Activated CD8-positive, alpha-beta T cell treated with anti-CD3 and anti-CD28 coated beads for 36 hours (primary cell): Measurements from ENCODE around the gene MPC1. TPM values are rescaled to one million over a fixed set of nuclear protein-coding genes. Genes with fewer than 3 reads are reported as not detected.
"Not testable (repeated sequence)": the region's sequence is repeated elsewhere in the genome, so short reads cannot be mapped to it uniquely, and the experiment has no call there.

Experiments used
- ATAC-seq: fragments of 200-7000 bp; cut with Tn5 transposase; one replicate; pipeline ENCODE4 v1.10.0; 2021; ENCODE audit warnings: mild to moderate bottlenecking, moderate library complexity
- CTCF ChIA-PET: fragments of 350-600 bp; sonication (Branson Sonifier 250); formaldehyde crosslinking; loops from one replicate; lab custom pipeline; 2021; ENCODE audit warnings: antibody characterized with exemption; lab: Charles Lee
- POLR2A ChIA-PET: fragments of 350-600 bp; sonication (Branson Sonifier 250); formaldehyde crosslinking; loops from one replicate; lab custom pipeline; 2021; ENCODE audit warnings: antibody characterized with exemption; lab: Charles Lee
- DNase-seq: peaks from one replicate; pipeline ENCODE4 v3.0.0-alpha.2; 2020
- H3K27ac Mint-ChIP-seq: one replicate; pipeline ENCODE4 v1.8.0; 2021; ENCODE audit warnings: mild to moderate bottlenecking, mixed read lengths
- H3K27me3 Mint-ChIP-seq: one replicate; pipeline ENCODE4 v1.8.0; 2021; ENCODE audit warnings: mixed read lengths
- H3K36me3 Mint-ChIP-seq: one replicate; pipeline ENCODE4 v1.8.0; 2021; ENCODE audit warnings: low read depth, mixed read lengths
- H3K4me1 Mint-ChIP-seq: one replicate; pipeline ENCODE4 v1.8.0; 2021; ENCODE audit warnings: low read depth, mixed read lengths
- H3K4me3 Mint-ChIP-seq: one replicate; pipeline ENCODE4 v1.8.0; 2021; ENCODE audit warnings: mild to moderate bottlenecking, moderate library complexity, mixed read lengths
- H3K9me3 Mint-ChIP-seq: one replicate; pipeline ENCODE4 v1.8.0; 2021; ENCODE audit warnings: mixed read lengths
- CTCF ChIP-seq: fragments of 200-600 bp; IDR thresholded peaks from one replicate; pipeline ENCODE4 v1.8.0; 2022; ENCODE audit warnings: antibody characterized with exemption, mild to moderate bottlenecking
- intact Hi-C: fragments of 100-400 bp; cut with micrococcal nuclease; formaldehyde crosslinking; loops from one replicate; pipeline ENCODE4 v1.10.0; 2022
- total RNA-seq, 2 experiments: library from RNA; stranded (reverse); gene quantifications; one replicate each; pipeline ENCODE4 v1.2.3, GENCODE V29; 2021

The MPC1 gene
- total RNA-seq, 2 experiments from 2014 or later, result 17.4 to 20.3 TPM

GRCh38 chr6:166395778-166396177 is 13.0 kb upstream of the MPC1 start:
- no peaks in the 10 kb centered on the region for H3K9me3 Mint-ChIP-seq
- peaks cover 2% of the 10 kb centered on the region for H3K4me1 Mint-ChIP-seq
- H3K27me3 Mint-ChIP-seq, result no peaks in the 10 kb centered on the region
- POLR2A ChIA-PET, result no interaction called here
- intact Hi-C loops, result no loop called here
- no peak for TF ChIP-seq CTCF
- DNase-seq (no peak), ATAC-seq (no peak)
- H3K27ac Mint-ChIP-seq, result no peak overlapping the region
- no peaks in the 10 kb centered on the region for H3K36me3 Mint-ChIP-seq
- no peak overlapping the region for H3K4me3 Mint-ChIP-seq
- CTCF ChIA-PET, result interaction anchor here (1.1 to 1.3 kb wide), 3 partner anchors 15 to 119 kb away, joined by 3 read pairs; no protein-coding TSS in a partner anchor

GRCh38 chr6:166395351-166395750 is 12.6 kb upstream of the MPC1 start:
- intact Hi-C loops, result no loop called here
- no peaks in the 10 kb centered on the region for H3K27me3 Mint-ChIP-seq
- ATAC-seq, result no peak
- ChIA-PET CTCF (interaction anchor here (1.1 to 1.3 kb wide), 3 partner anchors 14 to 119 kb away, joined by 3 read pairs; no protein-coding TSS in a partner anchor), POLR2A (no interaction called here)
- no peak overlapping the region for H3K27ac Mint-ChIP-seq
- no peaks in the 10 kb centered on the region for H3K9me3 Mint-ChIP-seq
- H3K4me1 Mint-ChIP-seq, result no peaks in the 10 kb centered on the region
- TF ChIP-seq CTCF, result no peak
- no peaks in the 10 kb centered on the region for H3K36me3 Mint-ChIP-seq
- DNase-seq, result no peak
- no peak overlapping the region for H3K4me3 Mint-ChIP-seq

- Mint-ChIP-seq H3K36me3 (no peaks in the 10 kb centered on the region), H3K27ac (no peak overlapping the region), H3K27me3 (no peaks in the 10 kb centered on the region), H3K4me1 (no peaks in the 10 kb centered on the region), H3K4me3 (no peak overlapping the region), H3K9me3 (no peaks in the 10 kb centered on the region)
- ChIA-PET POLR2A (no interaction called here), CTCF (interaction anchor here (1.0 to 1.3 kb wide), 2 partner anchors 13 to 17 kb away, joined by 3 read pairs; no protein-coding TSS in a partner anchor)
- no peak for TF ChIP-seq CTCF
- ATAC-seq (no peak), DNase-seq (no peak)
- intact Hi-C loops, result no loop called here
Measured at GRCh38 chr6:166394036-166394892, 11.5 kb upstream of the MPC1 start.

- DNase-seq (no peak), ATAC-seq (no peak)
- ChIA-PET POLR2A (no interaction called here), CTCF (interaction anchor here (1.4 kb wide), 1 partner anchor 75 kb away, joined by 4 read pairs; no protein-coding TSS in a partner anchor)
- H3K27ac Mint-ChIP-seq, result no peak overlapping the region
- no peaks in the 10 kb centered on the region for H3K27me3 Mint-ChIP-seq
- H3K36me3 Mint-ChIP-seq, result no peaks in the 10 kb centered on the region
- no peaks in the 10 kb centered on the region for H3K9me3 Mint-ChIP-seq
- H3K4me3 Mint-ChIP-seq, result no peak overlapping the region
- H3K4me1 Mint-ChIP-seq, result no peaks in the 10 kb centered on the region
- TF ChIP-seq CTCF, result no peak
- intact Hi-C loops, result no loop called here
Measured at GRCh38 chr6:166393535-166393823, 10.7 kb upstream of the MPC1 start.

- H3K4me3 Mint-ChIP-seq, H3K4me1 Mint-ChIP-seq, H3K9me3 Mint-ChIP-seq, POLR2A ChIA-PET, H3K36me3 Mint-ChIP-seq, H3K27me3 Mint-ChIP-seq, DNase-seq, intact Hi-C loops, H3K27ac Mint-ChIP-seq, ATAC-seq: not testable (repeated sequence)
- CTCF ChIA-PET, result interaction anchor here (1.4 to 2.1 kb wide), 3 partner anchors 7 to 75 kb away, joined by 4 to 12 read pairs (median 11); no protein-coding TSS in a partner anchor
Measured at GRCh38 chr6:166392755-166393534, 10.2 kb upstream of the MPC1 start.
